ENCODE results near the gene KRT31.
"Not testable (repeated sequence)": the region's sequence is repeated elsewhere in the genome, so short reads cannot be mapped to it uniquely, and the experiment has no call there.

The KRT31 gene

DNA sequence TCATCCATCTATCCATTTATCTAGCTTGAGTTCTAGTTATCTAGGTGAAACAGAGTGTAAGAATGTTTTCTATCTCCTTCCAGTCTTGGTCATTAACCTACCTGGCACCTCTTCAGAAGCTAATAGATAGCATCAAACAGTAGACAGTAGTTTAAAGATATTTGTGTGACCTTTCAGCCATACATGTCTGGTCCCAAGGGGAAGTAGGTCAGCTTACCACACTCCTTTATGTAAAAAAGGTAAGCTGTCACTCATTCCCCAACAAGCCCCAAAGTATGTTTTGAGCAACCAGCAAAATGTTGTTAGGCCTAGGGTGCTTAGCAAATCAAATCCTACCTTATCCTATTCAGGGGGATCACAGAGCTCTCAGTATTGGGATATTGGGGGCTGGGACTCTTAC is 31.3 kb downstream of the KRT31 start:
- TF ChIP-seq, protein P1, sequence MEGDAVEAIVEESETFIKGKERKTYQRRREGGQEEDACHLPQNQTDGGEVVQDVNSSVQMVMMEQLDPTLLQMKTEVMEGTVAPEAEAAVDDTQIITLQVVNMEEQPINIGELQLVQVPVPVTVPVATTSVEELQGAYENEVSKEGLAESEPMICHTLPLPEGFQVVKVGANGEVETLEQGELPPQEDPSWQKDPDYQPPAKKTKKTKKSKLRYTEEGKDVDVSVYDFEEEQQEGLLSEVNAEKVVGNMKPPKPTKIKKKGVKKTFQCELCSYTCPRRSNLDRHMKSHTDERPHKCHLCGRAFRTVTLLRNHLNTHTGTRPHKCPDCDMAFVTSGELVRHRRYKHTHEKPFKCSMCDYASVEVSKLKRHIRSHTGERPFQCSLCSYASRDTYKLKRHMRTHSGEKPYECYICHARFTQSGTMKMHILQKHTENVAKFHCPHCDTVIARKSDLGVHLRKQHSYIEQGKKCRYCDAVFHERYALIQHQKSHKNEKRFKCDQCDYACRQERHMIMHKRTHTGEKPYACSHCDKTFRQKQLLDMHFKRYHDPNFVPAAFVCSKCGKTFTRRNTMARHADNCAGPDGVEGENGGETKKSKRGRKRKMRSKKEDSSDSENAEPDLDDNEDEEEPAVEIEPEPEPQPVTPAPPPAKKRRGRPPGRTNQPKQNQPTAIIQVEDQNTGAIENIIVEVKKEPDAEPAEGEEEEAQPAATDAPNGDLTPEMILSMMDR (conservative IDR thresholded peaks at IDR 0.05): no peak
- no peak for TF ChIP-seq ZFX (IDR thresholded peaks at IDR 0.05)
- H3K27ac ChIP-seq: no peak overlapping the region

GRCh38 chr17:41363881-41364280 is 33.5 kb downstream of the KRT31 start:
- no peak overlapping the region for H3K27ac ChIP-seq
- TF ChIP-seq, protein P1 (conservative IDR thresholded peaks at IDR 0.05): no peak
- TF ChIP-seq ZFX (IDR thresholded peaks at IDR 0.05): no peak

- no peak for TF ChIP-seq ZFX (IDR thresholded peaks at IDR 0.05)
- TF ChIP-seq, protein P1 (conservative IDR thresholded peaks at IDR 0.05): no peak
- H3K27ac ChIP-seq: no peak overlapping the region
Measured at GRCh38 chr17:41360296-41360995, 37.0 kb downstream of the KRT31 start.

DNA sequence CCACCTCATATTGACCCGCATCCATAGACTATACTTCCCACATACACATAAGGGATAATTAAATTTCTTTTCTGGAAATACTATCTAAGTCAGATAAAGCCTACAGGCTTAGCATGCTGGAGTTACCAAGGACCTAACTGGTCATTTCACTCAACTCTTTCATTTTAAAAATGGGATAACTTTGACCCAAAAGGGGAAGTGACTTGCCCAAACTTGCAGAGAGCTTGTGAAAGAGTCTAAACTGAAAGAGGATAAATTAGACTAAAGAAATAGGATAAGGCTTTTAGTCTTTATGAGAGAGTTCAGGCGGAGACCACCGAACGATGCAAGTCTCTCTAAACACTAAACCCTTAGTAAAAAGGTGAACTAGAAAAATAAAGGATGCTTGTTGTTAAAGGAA is 42.9 kb downstream of the KRT31 start:
- H3K27ac ChIP-seq: no peak overlapping the region
- TF ChIP-seq, protein P1 (conservative IDR thresholded peaks at IDR 0.05): no peak
- no peak for TF ChIP-seq ZFX (IDR thresholded peaks at IDR 0.05)

GRCh38 chr17:41352597-41353366 is 44.6 kb downstream of the KRT31 start:
- TF ChIP-seq ZFX (IDR thresholded peaks at IDR 0.05): no peak
- TF ChIP-seq, protein P1 (conservative IDR thresholded peaks at IDR 0.05): no peak
- no peak overlapping the region for H3K27ac ChIP-seq

- no peak for TF ChIP-seq ZFX (IDR thresholded peaks at IDR 0.05)
- TF ChIP-seq, protein P1 (conservative IDR thresholded peaks at IDR 0.05): no peak
Measured at GRCh38 chr17:41351177-41351576, 46.2 kb downstream of the KRT31 start.

GRCh38 chr17:41350381-41350878 is 47.0 kb downstream of the KRT31 start, which contains the start of gene KRT33A:
Gene KRT33A (minus strand): TSS chr17:41350828. CDS start chr17:41350767, 61 bp downstream.
- not testable (repeated sequence) for H3K27ac ChIP-seq

More at GRCh38 chr17:41351177-41351576, 46.2 kb downstream of the KRT31 start:
- H3K27ac ChIP-seq: no peak overlapping the region
